NCI-H187 (cell line): ENCODE measurements around the gene FHAD1.
"Not testable (repeated sequence)": the region's sequence is repeated elsewhere in the genome, so short reads cannot be mapped to it uniquely, and the experiment has no call there.

Experiments used
- DNase-seq, 2 experiments: peaks; one replicate each; lab custom pipeline; 2025; lab: John Stamatoyannopoulos, UW

Gene FHAD1

DNA sequence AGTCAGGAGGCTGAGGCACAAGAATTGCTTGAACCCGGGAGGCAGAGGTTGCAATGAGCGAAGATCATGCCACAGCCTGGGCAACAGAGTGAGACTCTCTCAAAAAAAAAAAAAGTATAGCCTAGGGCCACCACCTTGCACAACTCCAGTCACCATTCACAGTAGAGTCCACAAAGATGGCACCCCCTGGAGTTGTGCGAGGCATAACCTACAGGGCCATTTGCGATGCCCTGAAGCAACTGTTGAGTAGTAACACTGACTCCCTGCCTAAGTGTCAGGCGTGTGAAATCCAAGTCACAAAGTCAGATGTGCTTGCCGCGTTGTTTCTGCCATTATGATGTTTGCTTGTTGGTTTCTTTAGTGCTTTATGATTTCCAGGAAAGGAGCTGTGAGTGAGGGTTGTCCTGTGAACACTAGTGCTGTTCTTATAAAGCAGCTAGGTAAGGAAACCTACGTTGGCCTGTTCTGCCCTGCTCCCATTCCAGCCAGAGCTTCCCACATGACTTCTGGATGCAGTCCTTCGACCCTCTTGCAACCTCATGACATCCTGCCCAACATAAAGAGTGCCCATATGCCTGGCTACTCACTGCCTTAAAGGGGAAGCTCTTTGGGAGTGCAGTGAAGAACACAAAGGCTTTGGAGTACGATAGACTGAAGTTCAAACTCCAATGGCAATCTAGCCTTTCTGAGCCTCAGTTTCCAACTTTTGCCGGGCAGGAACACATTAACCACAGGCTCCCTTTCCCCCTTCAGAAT, 29.8 kb downstream of the FHAD1 start:
- DNase-seq: no peak

DNA sequence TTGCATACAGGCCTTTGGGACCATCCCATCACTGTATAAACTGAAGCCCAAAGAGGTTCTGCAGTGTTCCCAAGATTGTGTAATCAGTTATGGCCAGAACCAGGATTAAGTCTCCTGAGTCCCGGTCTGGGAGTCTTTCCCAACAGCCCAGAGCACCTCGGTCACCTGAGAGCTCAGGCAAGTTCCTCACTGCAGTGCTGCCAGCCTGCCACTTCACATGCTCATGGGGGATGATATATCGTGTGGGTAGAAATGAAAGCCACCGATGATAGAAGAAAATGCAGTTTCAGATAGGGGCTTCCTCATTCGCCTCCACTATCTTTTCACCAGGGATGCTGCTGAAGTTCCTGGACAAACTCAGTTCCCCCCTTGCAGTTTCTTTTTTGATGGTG, 30.4 kb downstream of the FHAD1 start:
- DNase-seq: no peak

GRCh38 chr1:15277933-15278332, 30.9 kb downstream of the FHAD1 start:
- DNase-seq: no peak

- DNase-seq: no peak
These were observed 32.7 kb downstream of the FHAD1 start for GRCh38 chr1:15279576-15280230.

GRCh38 chr1:15280416-15280815, 33.4 kb downstream of the FHAD1 start:
- no peak for DNase-seq

DNA sequence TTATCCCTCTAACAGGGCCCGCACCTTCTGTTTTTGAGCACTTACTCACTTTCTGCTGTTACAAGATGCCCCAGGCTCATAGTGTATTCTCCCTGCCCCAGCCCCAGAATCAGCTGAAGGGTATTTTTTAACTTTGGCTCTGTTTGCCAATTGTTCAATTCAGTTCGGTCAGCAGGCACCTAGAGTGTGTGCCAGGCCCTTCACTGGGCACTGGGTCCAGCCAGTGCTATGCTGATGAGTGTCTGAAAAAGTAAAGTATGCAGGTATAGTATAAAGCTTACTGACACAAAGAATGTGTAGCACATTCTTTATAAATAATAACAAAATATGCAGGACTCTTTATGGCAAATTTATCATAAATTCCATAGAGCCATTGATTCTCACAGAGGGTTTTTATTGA, 35.0 kb downstream of the FHAD1 start:
- no peak for DNase-seq

- DNase-seq: no peak
These were observed 35.9 kb downstream of the FHAD1 start for GRCh38 chr1:15282810-15283474.

GRCh38 chr1:15283526-15283925, 36.5 kb downstream of the FHAD1 start:
- no peak for DNase-seq

- DNase-seq: no peak
These were observed 39.4 kb downstream of the FHAD1 start for GRCh38 chr1:15286452-15286851.

GRCh38 chr1:15287035-15287979, 40.3 kb downstream of the FHAD1 start:
- no peak for DNase-seq

DNA sequence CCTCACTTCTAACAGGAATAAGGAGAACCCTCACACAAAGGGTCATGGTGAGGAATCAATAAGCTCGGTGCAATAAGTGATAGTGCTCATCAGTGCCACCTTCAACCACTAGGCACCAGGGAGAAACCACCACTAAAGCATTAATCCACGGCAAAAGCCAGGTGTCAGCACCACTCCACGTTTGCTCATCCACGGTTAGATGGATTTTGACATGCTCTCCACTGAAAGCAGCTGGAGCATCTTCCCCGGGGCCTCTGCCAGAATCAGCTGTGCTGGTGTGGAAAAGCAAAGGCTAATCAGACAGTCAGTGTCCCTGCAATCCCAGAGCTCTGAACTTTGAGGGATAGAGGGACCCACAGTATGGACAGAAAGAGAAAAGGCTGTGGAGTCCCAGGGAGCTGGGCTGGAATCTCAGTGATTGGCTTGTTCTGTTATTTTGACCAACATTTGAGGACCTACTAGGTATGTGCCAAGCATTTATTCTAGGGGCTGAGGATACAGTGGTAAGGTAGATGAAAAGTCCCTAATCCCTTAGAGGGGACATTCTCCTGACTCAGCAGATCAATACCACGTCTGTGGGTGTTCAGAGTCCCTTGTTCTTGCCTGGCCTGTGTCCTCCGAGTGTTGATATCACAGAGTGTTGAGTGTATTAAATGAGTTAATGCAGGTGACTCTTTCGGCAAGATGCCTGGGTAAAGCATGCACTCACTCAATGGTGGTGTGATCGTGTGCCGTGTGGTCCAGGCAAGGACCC, 41.3 kb downstream of the FHAD1 start:
- DNase-seq: peak; percentile 17 to 26

DNA sequence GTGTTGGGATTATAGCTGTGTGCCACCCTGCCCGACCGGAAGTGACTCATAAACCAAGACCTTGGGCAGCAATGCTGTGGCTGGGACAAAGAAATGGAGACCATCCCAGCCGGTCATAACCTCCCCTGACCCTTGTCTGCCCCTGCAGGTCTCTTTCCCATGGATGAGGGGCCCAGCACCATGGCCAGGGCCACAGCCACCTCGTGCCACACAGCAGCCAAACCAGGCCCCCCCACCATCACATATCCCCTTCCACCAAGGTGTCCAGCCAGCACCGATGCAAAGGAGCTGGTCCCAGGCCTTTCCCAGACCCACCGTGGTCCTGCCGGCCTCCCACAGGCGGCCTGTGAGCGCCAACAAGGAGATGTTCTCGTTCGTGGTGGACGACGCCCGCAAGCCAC, 42.2 kb downstream of the FHAD1 start:
- no peak for DNase-seq

DNA sequence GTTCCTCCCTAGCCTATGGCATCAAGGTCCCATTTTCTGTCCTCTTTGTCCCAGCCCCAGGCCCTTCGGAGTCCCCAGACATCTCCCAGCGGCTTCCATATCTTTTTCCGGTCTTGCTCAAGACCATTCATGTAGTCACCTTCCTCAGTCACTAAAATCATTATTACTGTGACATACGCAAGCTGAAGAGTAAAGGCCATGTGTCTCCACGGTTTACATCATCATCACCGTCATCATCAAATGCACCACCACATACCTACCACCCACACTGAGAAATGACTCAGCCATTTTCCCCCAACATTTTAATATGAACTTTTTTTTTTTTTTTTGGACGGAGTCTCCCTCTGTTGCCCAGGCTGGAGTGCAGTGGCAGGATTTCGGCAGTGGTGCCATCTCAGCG, 43.4 kb downstream of the FHAD1 start:
- DNase-seq: no peak

DNA sequence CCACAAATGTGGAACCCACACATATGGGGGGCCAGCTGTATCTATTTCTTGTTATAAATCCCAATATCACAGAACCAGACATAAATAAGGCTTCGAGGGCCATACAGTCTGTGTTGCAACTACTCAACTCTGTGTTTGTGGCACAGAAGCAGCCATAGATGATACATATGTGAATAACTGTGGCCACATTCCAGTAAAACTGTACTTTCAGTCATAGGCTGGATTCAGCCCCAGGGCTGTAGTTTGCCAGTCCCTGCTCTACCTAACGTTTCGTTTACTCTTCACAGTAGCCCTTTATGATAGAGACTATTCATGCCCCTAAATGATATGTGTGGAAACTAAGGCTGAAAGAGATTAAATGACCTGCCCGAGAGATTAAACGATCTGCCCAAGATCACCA, 48.7 kb downstream of the FHAD1 start:
- no peak for DNase-seq

DNA sequence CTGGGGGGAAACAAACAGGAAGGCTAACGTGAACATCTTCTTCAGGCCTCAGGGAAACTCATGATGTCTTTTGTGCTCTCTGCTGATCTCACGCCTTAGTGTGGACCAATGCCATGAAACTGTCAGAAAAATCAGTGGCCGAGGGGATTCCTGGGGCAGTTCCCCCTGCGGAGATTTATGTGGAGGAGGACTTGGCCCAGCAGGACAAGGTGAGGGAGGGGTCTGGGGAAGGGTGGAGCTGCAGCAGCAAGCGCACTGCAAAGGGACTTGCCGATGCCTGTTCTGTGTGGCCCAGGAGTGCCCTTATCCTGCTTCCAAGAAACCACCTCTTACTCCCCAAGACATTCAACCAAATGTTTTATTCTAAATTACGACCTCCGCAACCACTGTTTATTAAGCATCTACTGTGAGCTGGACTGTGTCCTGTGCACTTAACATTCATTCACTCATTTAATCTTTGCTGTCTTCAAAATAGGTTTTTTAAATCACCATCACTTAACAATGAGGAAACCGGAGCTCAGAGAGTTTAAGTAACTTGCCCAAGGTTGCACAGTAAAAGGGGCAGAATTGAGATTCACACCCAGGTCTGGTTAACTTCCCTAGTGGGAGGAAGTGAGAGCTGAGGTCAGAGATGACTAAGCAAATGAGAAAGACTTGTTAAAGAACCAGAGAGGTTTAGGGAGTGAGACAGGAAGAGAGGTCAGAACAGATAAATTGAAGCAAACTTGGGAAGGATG, 49.7 kb downstream of the FHAD1 start:
- no peak for DNase-seq

DNA sequence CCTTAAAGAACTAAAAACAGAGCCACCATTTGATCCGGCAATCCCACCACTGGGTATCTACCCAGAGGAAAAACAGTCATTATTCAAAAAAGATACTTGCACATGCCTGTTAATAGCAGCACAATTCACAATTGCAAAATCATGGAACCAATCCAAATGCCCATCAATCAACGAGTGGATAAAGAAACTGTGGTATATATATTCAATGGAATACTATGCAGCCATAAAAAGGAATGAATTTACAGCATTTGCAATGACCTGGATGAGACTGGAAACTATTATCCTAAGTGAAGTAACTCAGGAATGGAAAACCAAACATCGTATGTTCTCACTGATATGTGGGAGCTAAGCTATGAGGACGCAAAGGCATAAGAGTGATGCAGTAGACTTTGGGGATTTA, 51.0 kb downstream of the FHAD1 start:
- not testable (repeated sequence) for DNase-seq

DNA sequence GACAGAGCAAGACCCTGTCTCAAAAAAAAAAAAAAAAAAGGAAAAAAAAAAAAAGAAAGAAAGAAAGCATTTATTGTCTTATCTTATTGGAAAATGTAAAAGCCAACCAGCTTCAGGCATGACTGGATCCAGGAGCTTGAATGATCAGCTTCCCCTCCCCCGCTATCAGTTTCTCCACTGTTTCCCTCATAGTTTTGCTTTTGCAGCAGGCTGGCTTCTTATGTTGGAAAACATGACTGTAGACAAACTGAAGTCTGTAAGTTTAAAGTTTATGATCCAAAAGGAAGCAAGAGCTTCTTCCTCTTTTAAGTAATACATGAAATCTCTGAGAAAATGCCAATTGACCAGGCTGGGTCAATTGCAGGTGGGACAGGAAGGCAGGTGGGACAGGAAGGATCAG, 52.2 kb downstream of the FHAD1 start:
- DNase-seq: no peak

DNA sequence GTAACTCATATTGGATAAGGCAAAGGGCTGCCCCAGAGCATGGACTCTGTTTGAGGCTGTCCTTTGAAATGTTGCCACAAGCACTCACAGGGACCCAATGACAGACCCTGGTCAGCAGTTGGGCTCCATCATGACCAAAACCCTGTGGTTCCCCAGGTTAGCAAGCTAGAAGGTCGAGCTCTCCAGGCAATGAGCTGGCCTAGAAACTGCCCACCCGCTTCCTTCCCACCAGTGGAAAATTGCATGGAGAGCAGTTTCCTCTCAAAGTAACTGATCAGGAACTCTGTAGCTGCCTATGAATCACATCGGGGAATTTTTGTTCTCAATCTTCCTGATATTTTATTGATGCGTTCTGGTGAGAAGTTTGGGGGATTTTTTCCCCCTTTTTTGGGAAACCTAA, 52.8 kb downstream of the FHAD1 start:
- no peak for DNase-seq

GRCh38 chr1:15303935-15304334, 56.9 kb downstream of the FHAD1 start:
- DNase-seq: no peak

- peak; percentile 12 to 29 for DNase-seq
These were observed 57.9 kb downstream of the FHAD1 start for GRCh38 chr1:15304708-15305467.
